SK-N-MC (cell line): ENCODE data around the gene MAST2.
A peak's percentile ranks its signal among the peaks of the same experiment; 100 is the strongest.

Experiments used
- DNase-seq: peaks from one replicate; pipeline ENCODE4 v3.0.0-alpha.2; 2011; ENCODE audit warnings: low read depth, low spot score
- H3K27ac ChIP-seq: fragments of 200-600 bp; sonication (generic); 2 replicates; pipeline ENCODE4 v1.5.1; 2016; ENCODE audit warnings: mixed run types
- H3K36me3 ChIP-seq: fragments of 200-600 bp; sonication (generic); 2 replicates; pipeline ENCODE4 v1.6.1; 2017; ENCODE audit warnings: antibody characterized with exemption, low read length, mixed read lengths; ENCODE audit not compliant: insufficient read depth
- H3K4me3 ChIP-seq: fragments of 200-600 bp; sonication (generic); 2 replicates; pipeline ENCODE4 v1.5.1; 2016
- H3K9ac ChIP-seq: fragments of 200-600 bp; sonication (generic); 2 replicates; pipeline ENCODE4 v1.8.0; 2017; ENCODE audit warnings: mixed run types, mixed read lengths; ENCODE audit not compliant: insufficient read length
- H3K9me3 ChIP-seq: fragments of 200-600 bp; sonication (generic); 2 replicates; pipeline ENCODE4 v1.6.1; 2017; ENCODE audit warnings: low read depth, mild to moderate bottlenecking, antibody characterized with exemption, low read length, moderate library complexity, mixed read lengths
- EZH2 ChIP-seq: fragments of 200-600 bp; sonication (generic); IDR thresholded peaks from one replicate; pipeline ENCODE4 v1.6.1; 2017; ENCODE audit warnings: antibody characterized with exemption
- FOXP2 ChIP-seq: optimal IDR thresholded peaks from 2 replicates; pipeline ENCODE3; 2011; ENCODE audit warnings: mild to moderate bottlenecking, moderate library complexity; ENCODE audit not compliant: insufficient read depth; ENCODE audit errors: extremely low read length, control extremely low read depth
- POLR2AphosphoS5 ChIP-seq: IDR thresholded peaks from 2 replicates; pipeline ENCODE4 v1.6.1; 2012; ENCODE audit warnings: mild to moderate bottlenecking, low read depth, low read length, borderline replicate concordance

MAST2 gene

DNA sequence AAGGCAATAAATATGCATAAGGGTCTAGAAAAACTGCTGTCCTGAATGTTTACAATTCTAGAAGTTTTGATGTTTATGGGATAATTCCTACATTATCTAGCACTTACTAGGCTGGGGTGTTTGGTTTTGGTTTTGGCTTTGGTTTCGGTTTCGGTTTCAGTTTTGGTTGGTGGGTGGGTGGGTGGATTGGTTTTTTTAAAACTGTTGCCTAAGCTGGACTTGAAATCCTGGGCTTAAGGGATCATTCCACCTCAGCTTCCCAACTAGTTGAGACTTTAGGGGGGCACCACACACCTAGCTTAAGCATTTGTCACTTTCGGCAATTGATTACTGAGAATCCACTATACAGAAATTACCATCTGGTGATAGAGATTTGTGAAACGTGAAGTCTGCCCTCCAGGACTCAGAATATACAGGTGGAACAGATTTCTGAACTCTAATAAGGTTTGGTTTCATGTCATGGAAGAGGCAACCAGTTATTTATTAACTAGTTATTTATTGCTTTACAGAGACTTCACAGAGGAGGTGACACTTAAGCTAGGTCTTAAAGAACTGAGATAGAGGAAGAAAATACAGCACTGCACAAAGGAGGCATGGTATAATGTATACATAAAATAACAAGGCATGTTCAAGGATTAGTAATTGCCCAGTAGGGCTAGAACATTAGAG lies 259.4 kb downstream of the MAST2 start:
- no peak for DNase-seq
- Histone ChIP-seq H3K27ac (no peak overlapping the region), H3K9me3 (no peaks in the 10 kb centered on the region), H3K9ac (no peak overlapping the region), H3K4me3 (no peak overlapping the region), H3K36me3 (peaks cover 54% of the 10 kb centered on the region)
- no peak for TF ChIP-seq POLR2AphosphoS5
- TF ChIP-seq EZH2, result no peak
- no peak for TF ChIP-seq FOXP2

DNA sequence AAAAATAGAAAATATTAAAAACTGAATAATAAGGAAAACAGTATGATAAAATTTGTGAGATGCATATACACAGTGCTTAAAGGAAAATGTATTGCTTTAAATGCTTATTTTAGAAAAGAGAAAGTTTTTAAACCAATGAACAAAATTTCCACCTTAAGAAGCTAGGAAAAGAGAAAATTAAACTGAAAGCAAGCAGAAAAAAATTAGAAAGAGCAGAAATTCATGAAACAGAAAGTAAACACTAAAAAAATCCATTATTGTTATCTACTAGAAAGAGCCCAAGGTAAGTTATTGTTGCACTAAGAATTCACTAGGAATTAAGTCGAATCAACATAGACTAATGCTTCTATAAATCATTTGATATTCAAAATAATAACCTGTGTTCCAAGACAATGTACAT lies 261.3 kb downstream of the MAST2 start:
- Histone ChIP-seq H3K9me3 (no peaks in the 10 kb centered on the region), H3K4me3 (no peak overlapping the region), H3K27ac (no peak overlapping the region; the same call in 1 of the 2 replicates), H3K9ac (no peak overlapping the region), H3K36me3 (peaks cover 41% of the 10 kb centered on the region)
- no peak for DNase-seq
- TF ChIP-seq POLR2AphosphoS5, result no peak
- TF ChIP-seq EZH2, result no peak
- TF ChIP-seq FOXP2, result no peak

DNA sequence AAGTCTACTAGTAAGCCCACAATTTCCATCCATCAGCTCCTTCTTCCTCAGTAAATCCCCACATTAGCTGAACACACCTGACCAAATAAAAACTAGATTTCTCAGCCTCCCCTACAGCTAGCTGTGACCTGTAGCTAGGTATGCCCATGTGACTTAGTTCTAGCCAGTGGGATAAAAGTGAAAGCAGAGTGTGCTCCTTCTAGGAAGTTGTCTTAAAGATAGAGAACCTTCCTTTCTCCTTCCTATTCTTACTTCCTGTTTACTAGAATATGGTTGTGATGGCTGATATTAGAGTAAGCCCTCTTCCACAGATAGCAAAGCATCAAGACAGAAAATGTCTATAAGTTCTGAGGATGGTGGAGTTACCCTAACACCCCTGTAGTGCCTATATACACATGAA lies 262.0 kb downstream of the MAST2 start:
- no peak overlapping the region for H3K27ac ChIP-seq
- TF ChIP-seq POLR2AphosphoS5 (no peak), EZH2 (no peak), FOXP2 (no peak)
- H3K36me3 ChIP-seq, result peaks cover 45% of the 10 kb centered on the region
- no peaks in the 10 kb centered on the region for H3K9me3 ChIP-seq
- no peak for DNase-seq
- no peak overlapping the region for H3K4me3 ChIP-seq
- H3K9ac ChIP-seq, result no peak overlapping the region

DNA sequence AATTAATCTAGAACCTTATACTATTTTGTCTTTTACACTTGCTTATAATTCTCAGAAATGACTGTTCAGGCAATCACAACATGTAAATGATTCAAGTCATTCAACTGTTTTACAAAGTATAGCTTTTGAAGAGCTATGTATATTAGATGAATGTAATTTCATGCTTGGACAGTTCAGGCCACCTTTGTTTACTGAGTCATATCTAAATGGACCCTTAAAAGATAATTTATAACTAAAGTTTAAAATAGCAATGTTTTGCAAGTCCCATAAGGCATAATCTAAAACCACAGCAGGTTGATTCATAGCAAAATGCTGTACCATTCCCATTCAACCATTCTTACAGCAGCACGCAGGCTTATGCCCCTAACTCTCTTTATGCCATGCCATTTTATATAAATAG lies 264.2 kb downstream of the MAST2 start:
- TF ChIP-seq FOXP2, result no peak
- TF ChIP-seq POLR2AphosphoS5, result no peak
- TF ChIP-seq EZH2, result no peak
- Histone ChIP-seq H3K9me3 (no peaks in the 10 kb centered on the region), H3K27ac (no peak overlapping the region), H3K36me3 (peaks cover 30% of the 10 kb centered on the region; the same call in 1 of the 2 replicates), H3K9ac (no peak overlapping the region), H3K4me3 (no peak overlapping the region)
- DNase-seq, result no peak

DNA sequence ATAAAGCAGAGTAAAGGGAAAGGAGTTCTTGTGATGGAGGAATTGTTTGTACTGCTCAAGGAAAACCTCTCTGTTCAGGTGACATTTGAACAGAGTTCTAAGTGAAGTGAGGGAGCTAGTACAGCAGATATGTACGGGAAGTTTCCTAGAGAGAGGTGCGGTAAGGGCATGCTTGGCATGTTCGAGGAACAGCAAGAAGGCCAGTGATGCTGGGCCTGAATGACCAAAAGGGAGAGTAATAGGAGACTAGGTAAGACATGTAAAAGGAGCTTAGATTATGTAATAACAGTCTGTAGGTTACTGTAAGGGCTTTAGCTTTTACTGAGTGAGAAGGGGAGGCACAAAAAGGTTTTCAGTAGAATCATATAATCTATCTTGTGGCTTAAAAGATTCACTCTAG lies 265.1 kb downstream of the MAST2 start:
- Histone ChIP-seq H3K36me3 (peaks cover 26% of the 10 kb centered on the region; the same call in 1 of the 2 replicates), H3K27ac (no peak overlapping the region), H3K9me3 (no peaks in the 10 kb centered on the region), H3K4me3 (no peak overlapping the region), H3K9ac (no peak overlapping the region)
- TF ChIP-seq POLR2AphosphoS5 (no peak), EZH2 (no peak)
- no peak for DNase-seq

DNA sequence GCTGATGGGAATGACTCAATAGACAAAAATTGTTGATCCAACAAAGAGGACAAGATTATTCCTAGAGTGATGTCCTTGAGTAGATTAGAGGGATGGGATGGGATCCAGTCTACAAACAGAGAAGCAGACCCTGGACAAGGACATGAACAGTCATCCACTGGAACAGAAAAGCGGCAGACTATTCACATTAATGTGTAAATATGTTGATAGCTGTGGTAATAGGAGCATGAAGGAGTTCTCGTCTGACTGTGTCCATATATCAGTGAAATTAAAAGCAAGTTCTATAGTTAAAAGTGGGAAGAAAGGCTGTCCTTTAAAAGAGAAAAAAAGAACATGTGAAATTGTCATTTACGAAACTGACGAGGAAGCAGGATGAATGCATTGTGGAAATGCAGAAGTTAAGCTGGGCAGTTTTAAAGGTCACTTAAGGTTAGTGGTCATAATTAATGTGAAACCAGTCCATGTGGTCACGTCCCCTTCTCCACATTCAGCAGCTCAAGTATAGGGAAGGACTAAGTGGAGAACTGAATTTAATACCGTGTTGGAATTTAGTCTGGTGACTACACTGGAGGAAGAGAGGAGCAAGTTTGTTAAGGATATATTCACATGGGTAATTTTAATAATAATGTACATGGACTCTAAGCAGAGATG lies 266.9 kb downstream of the MAST2 start:
- Histone ChIP-seq H3K36me3 (peaks cover 19% of the 10 kb centered on the region; the same call in 1 of the 2 replicates), H3K27ac (no peak overlapping the region), H3K4me3 (no peak overlapping the region), H3K9me3 (no peaks in the 10 kb centered on the region), H3K9ac (no peak overlapping the region)
- TF ChIP-seq POLR2AphosphoS5 (no peak), EZH2 (no peak), FOXP2 (no peak)
- no peak for DNase-seq

DNA sequence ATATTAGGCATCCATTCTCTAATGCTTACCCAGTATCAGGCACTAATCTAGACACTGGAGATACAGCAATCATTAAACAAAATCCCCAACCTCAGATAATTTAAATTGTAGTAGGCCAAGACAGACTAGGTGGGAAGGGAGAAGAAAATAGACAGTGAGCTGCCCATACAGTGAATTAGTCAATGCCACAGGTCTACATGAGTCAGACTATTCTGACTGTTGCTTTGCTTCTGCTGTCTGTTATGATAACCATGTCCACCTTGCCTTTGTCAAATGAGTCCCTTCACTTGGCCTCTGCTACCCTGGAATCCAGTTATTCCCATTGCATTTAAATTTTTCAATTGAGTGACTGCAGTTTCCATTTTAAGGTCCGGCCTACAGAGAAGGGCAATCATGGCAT lies 269.6 kb downstream of the MAST2 start:
- DNase-seq, result no peak
- Histone ChIP-seq H3K9me3 (no peaks in the 10 kb centered on the region), H3K9ac (no peak overlapping the region), H3K36me3 (peaks cover 11% of the 10 kb centered on the region), H3K27ac (no peak overlapping the region), H3K4me3 (no peak overlapping the region)
- TF ChIP-seq EZH2 (no peak), POLR2AphosphoS5 (no peak), FOXP2 (no peak)

DNA sequence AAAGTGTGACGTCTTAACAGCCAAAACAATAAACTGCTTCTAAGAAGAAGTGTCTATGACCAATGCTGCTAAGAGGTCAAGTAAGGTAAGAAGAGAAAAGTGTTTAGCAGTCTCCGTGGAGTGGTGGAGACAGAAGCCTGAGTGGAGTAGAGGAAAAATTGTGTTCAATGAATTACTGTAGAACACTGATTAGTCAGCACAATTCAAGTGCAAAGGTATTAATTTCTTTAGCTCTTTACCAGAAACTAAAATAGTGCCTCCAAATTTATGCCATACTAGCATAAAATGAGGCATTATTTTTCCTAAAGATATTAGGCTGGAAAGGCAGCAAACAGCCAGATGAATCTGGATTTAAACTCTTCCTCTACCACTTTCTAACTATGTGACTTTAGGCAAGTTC lies 272.9 kb downstream of the MAST2 start:
- no peak overlapping the region for H3K4me3 ChIP-seq
- no peak for DNase-seq
- H3K9me3 ChIP-seq, result no peaks in the 10 kb centered on the region
- H3K36me3 ChIP-seq, result peaks cover 6% of the 10 kb centered on the region; the same call in 1 of the 2 replicates
- no peak overlapping the region for H3K9ac ChIP-seq
- peak overlapping the region; percentile 10; the same call in 1 of the 2 replicates for H3K27ac ChIP-seq
- TF ChIP-seq EZH2, result no peak
- TF ChIP-seq POLR2AphosphoS5, result no peak
- no peak for TF ChIP-seq FOXP2

DNA sequence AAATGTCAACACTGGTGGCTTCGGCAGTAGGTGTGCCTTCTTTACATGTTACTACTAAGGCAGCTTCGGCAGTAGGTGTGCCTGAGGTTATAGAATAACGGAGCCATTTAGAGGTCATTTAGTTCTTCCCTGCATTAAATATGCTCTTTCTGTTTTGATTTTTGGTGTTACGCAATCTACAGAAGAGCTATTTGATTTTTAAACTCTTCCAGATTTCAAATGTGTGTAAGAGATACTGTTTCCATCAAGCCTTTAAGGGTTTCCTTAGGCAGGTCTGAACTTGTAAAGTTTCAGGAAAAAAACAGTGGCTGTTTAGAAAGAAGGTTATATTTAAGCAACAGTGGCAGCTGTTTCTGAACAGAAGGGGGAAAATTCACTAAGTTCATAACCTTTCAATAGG lies 274.2 kb downstream of the MAST2 start:
- Histone ChIP-seq H3K36me3 (peaks cover 6% of the 10 kb centered on the region; the same call in 1 of the 2 replicates), H3K4me3 (no peak overlapping the region), H3K9ac (no peak overlapping the region), H3K9me3 (no peaks in the 10 kb centered on the region), H3K27ac (peak overlapping the region; percentile 72)
- TF ChIP-seq EZH2, result no peak
- TF ChIP-seq FOXP2, result no peak
- DNase-seq, result no peak
